H1 (cell line): ENCODE measurements around the gene CRCP.

Source experiments
- CTCF ChIP-seq, 3 experiments: IDR thresholded peaks; 1 replicate in 2 of 3; 2 replicates in 1 of 3; pipeline versions ENCODE4 v1.5.1 to v1.6.1; 2011; ENCODE audit warnings: low read length in 3 of 3, mild to moderate bottlenecking in 3 of 3, inconsistent platforms in 2 of 3, low read depth in 1 of 3, moderate library complexity in 1 of 3; ENCODE audit not compliant: insufficient read depth in 1 of 3; ENCODE audit errors: control extremely low read depth in 1 of 3
- EP300 ChIP-seq, 2 experiments: IDR thresholded peaks; 1 replicate in 1 of 2; 2 replicates in 1 of 2; pipeline ENCODE4 v1.6.1; 2011 to 2012; ENCODE audit warnings: low read depth in 2 of 2, low read length in 2 of 2, mild to moderate bottlenecking in 2 of 2, borderline replicate concordance in 1 of 2, inconsistent platforms in 1 of 2, moderate library complexity in 1 of 2
- JUN ChIP-seq: IDR thresholded peaks from 2 replicates; pipeline ENCODE4 v1.6.1; 2011; ENCODE audit warnings: low read depth, mild to moderate bottlenecking, improper control_type of control experiment, low read length
- JUND ChIP-seq: IDR thresholded peaks from 2 replicates; pipeline ENCODE4 v1.6.1; 2011; ENCODE audit warnings: mild to moderate bottlenecking, improper control_type of control experiment, low read length
- POLR2A ChIP-seq, 2 experiments: IDR thresholded peaks; 1 replicate in 1 of 2; 2 replicates in 1 of 2; pipeline ENCODE4 v1.6.1; 2011; ENCODE audit warnings: low read depth in 2 of 2, low read length in 2 of 2, mild to moderate bottlenecking in 2 of 2; ENCODE audit errors: control extremely low read depth in 1 of 2
- POLR2AphosphoS5 ChIP-seq: IDR thresholded peaks from 2 replicates; pipeline ENCODE4 v1.6.1; 2011; ENCODE audit warnings: low read depth, low read length
- SUZ12 ChIP-seq: fragments of 200-600 bp; sonication (generic); IDR thresholded peaks from 2 replicates; pipeline ENCODE4 v1.6.1; 2012; ENCODE audit warnings: mild to moderate bottlenecking, inconsistent platforms, low read length, moderate library complexity, mixed read lengths
- ZNF274 ChIP-seq: IDR thresholded peaks from 2 replicates; pipeline ENCODE4 v1.7.0; 2012; ENCODE audit warnings: low read length, borderline replicate concordance; ENCODE audit errors: extremely low read depth

- TF ChIP-seq JUN, result no peak
- no peak for TF ChIP-seq POLR2AphosphoS5
- no peak for TF ChIP-seq SUZ12
- no peak for TF ChIP-seq JUND
- no peak for TF ChIP-seq EP300 (IDR thresholded peaks at IDR 0.05; ENCODE audit: borderline replicate concordance in 1 of 2, low read depth in 2 of 2, low read length in 2 of 2)
- TF ChIP-seq ZNF274, result no peak
- no peak for TF ChIP-seq POLR2A (IDR thresholded peaks at IDR 0.05; ENCODE audit: control extremely low read depth in 1 of 2, low read depth in 2 of 2, low read length in 2 of 2)
- no peak for TF ChIP-seq CTCF (IDR thresholded peaks at IDR 0.05; ENCODE audit: control extremely low read depth in 1 of 3, insufficient read depth in 1 of 3, low read depth in 1 of 3, low read length in 3 of 3)
Measured at GRCh38 chr7:66157060-66157459, 42.4 kb downstream of the CRCP start.
